ENCODE measurements around the gene ALPP.
A peak's percentile ranks its signal among the peaks of the same experiment; 100 is the strongest.
"Not testable (repeated sequence)": the region's sequence is repeated elsewhere in the genome, so short reads cannot be mapped to it uniquely, and the experiment has no call there.

The ALPP gene

GRCh38 chr2:232364806-232365594 is 13.6 kb upstream of the ALPP start:
- DNase-seq, result not testable (repeated sequence)

- DNase-seq, result peak; percentile 20
These were observed 12.8 kb upstream of the ALPP start for GRCh38 chr2:232365621-232366321.

- DNase-seq, result not testable (repeated sequence)
These were observed 12.1 kb upstream of the ALPP start for GRCh38 chr2:232366461-232366860.

GRCh38 chr2:232367016-232367415 is 11.5 kb upstream of the ALPP start:
- no peak for DNase-seq

GRCh38 chr2:232367591-232368233 is 10.8 kb upstream of the ALPP start:
- DNase-seq, result no peak

GRCh38 chr2:232368311-232368731 is 10.2 kb upstream of the ALPP start:
- DNase-seq, result no peak

- DNase-seq, result no peak
These were observed 9.2 kb upstream of the ALPP start for GRCh38 chr2:232369126-232369951.

GRCh38 chr2:232370007-232370406 is 8.5 kb upstream of the ALPP start:
- DNase-seq, result not testable (repeated sequence)

GRCh38 chr2:232372231-232373208 is 6.0 kb upstream of the ALPP start:
- no peak for DNase-seq

GRCh38 chr2:232374356-232374755 is 4.2 kb upstream of the ALPP start:
- DNase-seq, result no peak

- DNase-seq, result no peak
These were observed 3.4 kb upstream of the ALPP start for GRCh38 chr2:232375164-232375563.

GRCh38 chr2:232376260-232376659 is 2.3 kb upstream of the ALPP start:
- DNase-seq, result no peak

GRCh38 chr2:232376713-232377112 is 1.8 kb upstream of the ALPP start:
- no peak for DNase-seq

- DNase-seq, result no peak
These were observed 1.2 kb upstream of the ALPP start for GRCh38 chr2:232377319-232377718.

GRCh38 chr2:232377841-232378734 is 463 bp upstream of the ALPP start:
- DNase-seq, result no peak

- DNase-seq, result not testable (repeated sequence)
These were observed 1.3 kb downstream of the ALPP start for GRCh38 chr2:232379610-232380590.

GRCh38 chr2:232381204-232382031 is 2.9 kb downstream of the ALPP start:
- DNase-seq, result not testable (repeated sequence)
